Measurements from ENCODE around the gene BCOR. TPM values are rescaled to one million over a fixed set of nuclear protein-coding genes. Genes with fewer than 3 reads are reported as not detected.

The BCOR gene
- total and polyA plus RNA-seq, 7 donors = 6.4 to 24.3 (median 18.3) TPM

GRCh38 chrX:40094041-40094899 is 3.5 kb downstream of the BCOR start:
- H3K27ac ChIP-seq = peak overlapping the region; percentile 91
- peaks cover 21% of the 10 kb centered on the region for H3K4me1 ChIP-seq
- peaks cover 0 to 91% (median 0%) of the 10 kb centered on the region in 3 donors for H3K27me3 ChIP-seq (ENCODE audit: insufficient read depth in 3 of 3, low read length in 2 of 3)
- 1 to 3% (median 2%) methylated on average over 26 to 76 of the region's 76 CpGs for WGBS, 3 donors
- intact Hi-C loops (cut with DNase I) = loop anchor here in 1 of 2 donors (5.0 kb wide), 1 partner anchor 58 kb away; no protein-coding TSS in a partner anchor
- ATAC-seq = peak; percentile 52 to 65 (median 58)
- peak; percentile 62 to 83 for DNase-seq
- no peaks in the 10 kb centered on the region for H3K36me3 ChIP-seq (ENCODE audit: insufficient read depth in 1 of 2, low read depth in 1 of 2)
- TF ChIP-seq CTCF (IDR thresholded peaks at IDR 0.05) = no peak
- H3K9me3 ChIP-seq = no peaks in the 10 kb centered on the region
- peak overlapping the region; percentile 78 for H3K4me3 ChIP-seq

GRCh38 chrX:40093586-40093985 is 4.2 kb downstream of the BCOR start:
- Histone ChIP-seq H3K4me3 (peak overlapping the region; percentile 78), H3K9me3 (no peaks in the 10 kb centered on the region), H3K4me1 (peaks cover 21% of the 10 kb centered on the region), H3K36me3 (ENCODE audit: insufficient read depth in 1 of 2, low read depth in 1 of 2) (no peaks in the 10 kb centered on the region), H3K27me3 (ENCODE audit: insufficient read depth in 3 of 3, low read length in 2 of 3) (peaks cover 0 to 93% (median 0%) of the 10 kb centered on the region in 3 donors), H3K27ac (no peak overlapping the region)
- no peak for TF ChIP-seq CTCF (IDR thresholded peaks at IDR 0.05)
- intact Hi-C loops (cut with DNase I) = loop anchor here in 1 of 2 donors (5.0 kb wide), 1 partner anchor 59 kb away; no protein-coding TSS in a partner anchor
- no peak for ATAC-seq
- 25 to 69% (median 35%) methylated on average over 10 of the region's 10 CpGs for WGBS, 3 donors
- no peak for DNase-seq

GRCh38 chrX:40092808-40093435 is 4.8 kb downstream of the BCOR start:
- ATAC-seq (no peak), DNase-seq (no peak)
- WGBS, 3 donors = 46 to 95% (median 87%) methylated on average over 9 of the region's 9 CpGs
- TF ChIP-seq CTCF (IDR thresholded peaks at IDR 0.05) = no peak
- H3K27ac ChIP-seq = no peak overlapping the region
- peaks cover 21% of the 10 kb centered on the region for H3K4me1 ChIP-seq
- H3K4me3 ChIP-seq = no peak overlapping the region
- intact Hi-C loops (cut with DNase I) = loop anchor here in 1 of 2 donors (5.0 kb wide), 1 partner anchor 59 kb away; no protein-coding TSS in a partner anchor
- no peaks in the 10 kb centered on the region for H3K9me3 ChIP-seq
- H3K27me3 ChIP-seq (ENCODE audit: insufficient read depth in 3 of 3, low read length in 2 of 3) = peaks cover 0 to 88% (median 0%) of the 10 kb centered on the region in 3 donors
- no peaks in the 10 kb centered on the region for H3K36me3 ChIP-seq (ENCODE audit: insufficient read depth in 1 of 2, low read depth in 1 of 2)

- Histone ChIP-seq H3K4me1 (peaks cover 25% of the 10 kb centered on the region), H3K36me3 (ENCODE audit: insufficient read depth in 1 of 2, low read depth in 1 of 2) (no peaks in the 10 kb centered on the region), H3K27me3 (ENCODE audit: insufficient read depth in 3 of 3, low read length in 2 of 3) (peaks cover 0 to 87% (median 0%) of the 10 kb centered on the region in 3 donors), H3K4me3 (no peak overlapping the region), H3K9me3 (no peaks in the 10 kb centered on the region), H3K27ac (no peak overlapping the region)
- TF ChIP-seq CTCF (IDR thresholded peaks at IDR 0.05) = no peak
- ATAC-seq (no peak), DNase-seq (no peak)
- WGBS, 3 donors = 50 to 85% (median 80%) methylated on average over 19 to 70 of the region's 70 CpGs
- intact Hi-C loops (cut with DNase I) = loop anchor here in 1 of 2 donors (5.0 kb wide), 1 partner anchor 60 kb away; no protein-coding TSS in a partner anchor
Measured at GRCh38 chrX:40091691-40092421, 5.9 kb downstream of the BCOR start.

Data from psoas muscle (tissue), 8 donors.